Hippocampal formation (tissue), 2 donors: ENCODE results near the gene MTREX.

Experiments
- DNase-seq, 2 donors: peaks; one replicate each; lab custom pipeline; 2025; lab: John Stamatoyannopoulos, UW

Gene MTREX

GRCh38 chr5:55384072-55384471, 76.3 kb downstream of the MTREX start:
- DNase-seq: no peak

DNA sequence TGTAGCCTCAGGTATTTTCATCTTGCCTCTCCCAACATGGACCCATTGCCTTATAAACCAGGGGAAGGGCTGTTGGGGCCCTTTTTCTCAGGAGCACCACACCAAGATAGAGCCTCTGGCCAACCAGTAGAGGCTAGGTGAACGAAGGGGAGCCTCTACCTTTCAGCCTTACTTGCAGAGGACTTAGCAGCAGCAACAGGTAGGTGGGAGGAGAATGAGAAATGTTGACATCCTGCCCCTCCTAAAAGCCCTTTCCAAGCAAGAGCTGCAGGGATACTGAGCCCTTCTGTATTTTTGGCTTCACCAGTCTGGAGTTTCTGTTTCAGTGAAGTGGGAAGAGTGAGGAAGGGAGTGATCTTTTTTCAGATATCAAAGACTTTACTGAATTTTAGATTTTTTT, 77.4 kb downstream of the MTREX start:
- DNase-seq: no peak

DNA sequence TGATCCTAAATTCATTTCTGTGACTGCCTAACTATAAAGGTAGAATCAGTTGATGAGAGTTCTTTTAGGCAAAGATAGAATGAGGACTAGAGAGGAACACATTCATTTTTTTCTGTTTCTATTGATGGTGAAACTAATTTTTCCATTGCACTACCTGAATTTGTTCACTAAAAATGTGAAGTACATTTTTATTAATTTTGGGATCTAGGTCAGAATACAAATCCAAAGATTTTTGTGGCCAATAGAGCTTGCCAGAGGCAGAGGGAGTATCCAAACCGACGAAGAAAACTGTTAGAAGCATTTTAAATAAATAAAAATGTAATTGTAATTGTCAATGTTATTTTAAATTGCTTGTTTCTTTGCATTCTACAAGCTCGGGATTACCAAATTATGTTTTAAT, 78.1 kb downstream of the MTREX start:
- DNase-seq: no peak

DNA sequence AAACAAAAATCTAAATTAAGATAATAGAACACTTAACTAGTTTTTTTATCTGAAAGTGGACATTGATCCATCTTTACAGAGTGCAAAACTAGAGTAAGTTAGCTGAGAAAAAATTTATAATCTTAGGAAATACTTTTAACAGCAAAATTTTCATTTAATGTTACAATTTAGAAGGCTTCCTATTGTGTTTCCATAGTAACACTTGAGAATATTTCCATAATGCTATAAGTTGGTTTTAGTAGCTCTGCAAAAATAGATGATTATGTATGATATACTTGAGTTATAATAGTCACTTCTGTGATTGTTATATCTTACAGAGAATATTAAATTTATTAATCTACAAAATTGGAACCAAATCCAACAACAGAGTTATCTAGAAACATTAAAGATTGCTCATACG, 78.6 kb downstream of the MTREX start:
- DNase-seq: no peak

DNA sequence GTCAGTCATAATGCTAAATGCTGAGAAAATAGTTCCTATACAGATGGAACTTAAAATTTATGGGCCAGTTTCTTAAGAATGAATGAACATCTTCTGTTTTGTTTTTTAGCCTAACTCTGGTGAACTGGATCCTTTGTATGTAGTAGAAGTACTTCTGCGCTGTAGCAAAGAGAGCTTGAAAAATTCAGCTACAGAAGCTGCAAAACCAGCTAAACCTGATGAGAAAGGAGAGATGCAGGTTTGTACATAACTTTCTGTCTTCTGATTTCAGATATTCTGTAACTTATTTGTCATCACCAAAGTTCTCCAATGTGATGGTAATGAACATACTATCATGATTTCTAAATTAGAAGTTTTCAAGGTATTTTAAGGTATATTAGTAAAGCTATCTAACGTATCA, 80.1 kb downstream of the MTREX start:
- DNase-seq: no peak

GRCh38 chr5:55391707-55392106, 83.9 kb downstream of the MTREX start:
- DNase-seq: no peak

DNA sequence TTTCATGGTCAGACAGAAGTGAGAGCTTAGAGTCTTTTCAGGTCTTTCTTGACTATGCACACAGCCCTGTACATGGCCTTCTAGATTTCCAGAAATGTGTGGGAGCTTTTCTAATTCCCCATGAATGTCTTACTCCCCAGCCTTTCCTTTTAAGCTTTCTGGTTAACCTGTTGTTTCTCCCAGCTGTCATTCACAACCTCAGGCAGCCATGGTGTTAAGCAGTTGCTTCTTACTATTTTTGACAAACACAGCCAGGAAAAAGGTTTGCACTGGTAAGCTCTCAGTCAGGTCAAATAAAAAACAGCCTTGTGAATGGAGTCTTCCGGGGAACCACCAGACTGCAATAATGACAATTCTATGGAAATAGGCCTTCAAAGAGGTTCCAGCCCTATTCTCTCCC, 84.9 kb downstream of the MTREX start:
- DNase-seq: no peak

DNA sequence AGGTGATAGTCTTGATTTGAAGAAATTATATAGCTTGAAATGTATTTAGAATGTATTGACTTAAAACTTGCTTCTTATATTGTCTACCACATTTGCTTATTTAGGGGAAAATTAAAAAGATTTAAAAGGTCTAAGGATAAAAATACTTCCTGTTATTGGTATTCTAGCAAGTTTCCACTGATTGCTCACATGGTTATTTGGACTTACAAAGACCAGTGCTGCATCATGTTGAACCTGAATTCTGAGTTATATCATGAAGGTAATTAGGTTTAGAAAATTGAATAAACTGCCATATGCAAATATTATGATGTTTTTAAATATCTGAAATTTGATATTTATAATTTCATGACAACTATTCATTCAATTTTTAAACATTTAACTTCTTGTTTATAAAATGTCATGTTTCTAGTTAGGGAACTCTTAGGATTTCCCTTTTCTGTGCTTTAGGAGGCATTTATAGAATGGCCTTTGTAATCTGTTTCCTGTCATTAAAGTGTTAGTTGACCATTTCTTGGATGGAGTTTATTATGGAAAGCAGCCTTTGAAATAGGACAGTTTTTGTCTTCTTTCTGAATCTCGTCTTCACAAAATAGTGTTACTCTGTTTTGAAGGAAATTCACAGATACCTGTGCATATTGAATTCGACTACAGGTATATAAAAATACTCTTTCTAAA, 85.8 kb downstream of the MTREX start:
- DNase-seq: no peak

- DNase-seq: no peak
These were observed 94.4 kb downstream of the MTREX start for GRCh38 chr5:55402199-55402598.

DNA sequence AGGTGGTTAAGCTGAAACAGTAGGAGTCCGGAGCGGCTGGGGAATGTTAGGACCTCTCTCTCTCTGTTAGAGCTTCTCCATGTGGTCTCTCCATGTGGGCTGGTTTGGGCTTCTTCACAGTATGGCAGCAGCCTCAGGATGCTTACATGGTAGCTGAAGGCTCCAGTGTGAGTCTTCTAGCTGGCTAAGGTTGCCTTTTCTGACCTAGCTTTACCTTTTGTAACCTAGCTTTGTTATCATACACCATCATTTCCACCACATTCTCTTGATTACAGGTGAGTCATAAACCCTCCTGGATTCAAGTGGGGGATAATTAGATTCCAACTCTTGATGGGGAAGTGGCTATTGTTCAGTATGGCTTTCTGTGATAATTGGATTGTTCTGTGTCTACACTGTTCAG, 98.5 kb downstream of the MTREX start:
- DNase-seq: no peak

GRCh38 chr5:55407059-55407684, 99.4 kb downstream of the MTREX start:
- peak; percentile 2 to 58 for DNase-seq

DNA sequence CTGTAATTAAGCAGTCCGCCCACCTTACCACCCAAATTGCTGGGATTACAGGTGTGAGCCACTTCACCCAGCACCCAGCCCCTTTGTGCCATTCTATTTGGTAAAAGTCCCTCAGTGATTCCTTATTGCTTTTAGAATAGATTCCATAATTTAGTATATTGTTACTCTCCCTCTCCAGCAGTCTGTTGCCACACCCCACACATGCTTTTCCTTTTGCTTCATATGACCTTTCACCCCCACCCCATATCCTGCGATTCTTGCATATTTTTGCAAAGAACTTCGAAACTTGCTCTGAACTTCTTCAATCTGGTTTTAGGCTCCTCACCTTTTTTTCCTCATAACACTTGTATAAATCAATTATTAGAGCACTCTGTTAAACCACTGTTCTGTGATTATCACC, 100.2 kb downstream of the MTREX start:
- no peak for DNase-seq

DNA sequence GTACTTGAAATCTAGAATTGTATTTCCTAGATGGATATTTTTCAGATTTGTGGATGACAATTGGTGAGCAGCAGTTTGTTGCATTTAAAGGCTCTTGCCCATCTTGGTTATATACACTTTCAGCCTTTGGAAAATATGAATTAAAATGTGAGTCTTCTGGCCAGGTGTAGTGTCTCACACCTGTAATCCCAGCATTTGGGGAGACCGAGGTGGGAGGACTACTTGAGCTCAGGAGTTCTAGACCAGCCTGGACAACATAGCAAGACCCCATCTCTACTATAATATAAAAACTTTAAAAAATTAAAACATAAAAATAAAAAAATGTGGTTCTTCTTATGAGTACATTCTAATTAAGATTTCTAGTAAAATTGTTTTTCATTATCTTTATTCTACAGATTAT, 102.0 kb downstream of the MTREX start:
- no peak for DNase-seq

DNA sequence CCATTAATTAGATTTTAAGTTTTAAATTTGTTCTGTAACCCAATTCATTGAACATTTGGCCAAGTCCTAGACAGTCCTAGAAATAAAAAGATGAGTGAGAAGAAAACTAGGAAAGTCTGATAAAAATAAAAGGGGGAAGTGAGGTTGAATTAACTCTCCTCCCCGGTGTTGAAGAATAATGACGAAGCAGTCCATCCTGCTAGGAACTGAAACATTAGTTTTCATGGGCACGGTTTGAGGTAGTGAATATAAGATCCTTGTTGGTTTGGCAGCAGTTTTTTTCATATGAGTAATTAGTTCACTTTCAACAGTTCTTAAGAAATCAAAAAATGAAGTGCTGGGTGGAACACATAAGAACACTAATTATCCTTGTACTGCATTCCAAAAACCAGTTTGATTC, 103.1 kb downstream of the MTREX start:
- DNase-seq: no peak

GRCh38 chr5:55411876-55412275, 104.1 kb downstream of the MTREX start:
- no peak for DNase-seq

DNA sequence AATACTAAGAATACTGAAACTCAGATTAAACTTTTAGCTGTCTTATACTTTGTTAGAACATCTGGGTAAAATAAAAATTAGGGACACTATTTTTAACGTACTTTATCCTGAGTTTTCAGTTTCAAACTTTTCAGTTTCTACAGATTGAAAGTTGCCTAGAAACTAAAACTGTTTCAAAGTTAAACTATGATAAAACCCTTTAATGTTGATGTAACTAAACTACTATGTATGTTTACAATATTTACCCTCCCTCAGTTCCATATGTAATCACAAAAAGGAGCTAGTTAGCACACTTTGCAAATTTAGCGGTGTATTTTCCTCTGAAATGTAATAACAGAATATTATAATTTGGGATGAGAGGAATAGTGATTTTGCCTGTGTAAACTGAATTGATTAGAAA, 105.9 kb downstream of the MTREX start:
- no peak for DNase-seq

GRCh38 chr5:55415071-55415470, 107.3 kb downstream of the MTREX start:
- no peak for DNase-seq

- DNase-seq: no peak
These were observed 108.5 kb downstream of the MTREX start for GRCh38 chr5:55416306-55416705.

DNA sequence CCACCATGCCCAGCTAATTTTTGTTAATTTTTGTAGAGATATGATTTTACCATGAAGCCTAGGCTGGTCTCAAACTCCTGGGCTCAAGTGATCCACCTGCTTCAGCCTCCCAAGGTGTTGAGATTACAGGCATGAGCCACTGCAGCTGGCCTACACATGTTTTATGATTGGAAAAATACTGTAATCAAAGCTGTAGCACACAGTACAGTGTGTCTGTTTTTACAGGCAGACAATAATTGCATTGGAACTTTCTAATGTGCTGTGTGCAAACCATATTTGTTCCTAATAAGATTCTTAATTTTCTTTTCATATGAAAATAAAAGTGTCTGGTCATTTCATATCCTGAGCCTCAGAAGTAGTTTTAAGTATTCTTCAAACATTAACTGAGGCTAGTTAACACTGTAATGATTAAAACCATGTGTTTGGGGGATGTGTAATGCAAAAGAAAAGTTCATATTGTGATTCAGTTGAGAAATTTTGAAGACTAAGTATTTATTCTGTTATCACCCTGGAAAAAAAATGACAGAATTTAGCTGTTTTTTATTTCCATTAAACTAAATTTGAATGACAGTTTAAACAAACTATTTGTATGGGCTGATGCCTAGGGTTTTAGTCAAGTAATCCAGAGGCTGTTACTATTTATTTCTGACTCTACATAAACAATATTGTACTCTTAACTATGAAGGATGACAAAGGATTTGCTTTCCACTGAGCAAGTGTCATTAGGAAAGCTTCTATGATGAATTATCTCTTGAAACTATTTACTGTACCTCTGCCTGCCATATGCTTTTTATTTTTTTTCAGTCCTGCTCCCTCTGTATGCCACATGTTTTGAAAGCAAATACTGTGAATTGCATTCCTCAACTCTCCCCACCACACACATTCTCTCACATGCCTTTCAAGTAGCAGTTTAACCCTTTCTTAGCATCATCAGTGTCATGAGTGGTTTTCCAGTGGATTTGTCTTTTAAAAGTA, 111.5 kb downstream of the MTREX start:
- DNase-seq: no peak

DNA sequence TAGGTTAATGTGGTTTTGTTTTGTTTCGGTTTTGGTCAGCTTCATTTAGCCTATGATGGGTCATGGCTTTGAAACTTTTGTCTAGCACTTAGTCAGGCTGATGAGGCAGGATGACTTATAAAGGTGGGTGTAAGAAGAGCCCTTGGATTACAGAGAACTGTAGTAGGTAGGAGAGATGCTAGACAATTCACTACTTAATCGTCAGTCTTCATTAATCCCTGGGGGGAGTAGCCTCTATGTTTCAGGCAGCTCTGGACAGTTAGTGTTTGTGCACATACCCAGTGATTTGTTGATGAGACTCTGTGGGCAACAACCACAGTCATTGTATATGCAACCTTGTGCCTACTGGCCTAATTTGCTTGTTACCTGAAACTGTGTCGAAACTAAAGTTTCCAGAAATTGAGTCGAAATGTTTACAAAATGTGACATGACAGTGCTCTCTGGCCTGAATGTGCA, 113.3 kb downstream of the MTREX start:
- DNase-seq: no peak

- DNase-seq: no peak
These were observed 118.7 kb downstream of the MTREX start for GRCh38 chr5:55426455-55426854.

- no peak for DNase-seq
These were observed 119.4 kb downstream of the MTREX start for GRCh38 chr5:55427157-55427556.

DNA sequence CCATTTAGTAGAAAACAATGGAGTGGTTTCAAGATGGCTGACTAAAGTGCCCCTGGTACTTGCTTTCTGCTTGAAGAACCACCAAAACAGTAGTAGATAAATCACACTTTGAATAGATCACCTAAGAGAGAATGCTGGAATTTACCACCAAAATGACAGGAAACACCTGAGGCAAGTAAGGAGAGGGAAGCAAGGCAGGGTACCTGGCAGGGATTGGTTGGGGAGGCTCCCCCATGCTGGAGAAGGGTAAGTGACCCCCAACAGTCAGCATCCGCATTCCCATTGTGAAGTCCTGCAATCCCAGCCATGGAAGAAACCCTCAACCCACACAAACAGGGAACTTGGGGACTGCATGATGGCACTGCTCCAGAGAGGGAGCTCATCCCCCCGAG, 121.4 kb downstream of the MTREX start:
- no peak for DNase-seq
